ENCODE results near the gene PPM1H. TPM values are rescaled to one million over a fixed set of nuclear protein-coding genes. Genes with fewer than 3 reads are reported as not detected.

PPM1H gene
- total and polyA plus RNA-seq, 10 of the 15 experiments (the other 5 are each of a cell fraction or from before 2014, with no cell fraction given) = 0.11 to 0.83 (median 0.49) TPM

- TF ChIP-seq IRF3 (IDR thresholded peaks at IDR 0.05) = no peak
- no peak for TF ChIP-seq FOS (IDR thresholded peaks at IDR 0.05; ENCODE audit: borderline replicate concordance, extremely low read depth, insufficient read length)
These were observed 313.8 kb downstream of the PPM1H start (continued) for GRCh38 chr12:62621101-62621638.

GRCh38 chr12:62618930-62619329, 316.0 kb downstream of the PPM1H start:
- RAD21 ChIA-PET (ENCODE audit: unreplicated experiment) = interaction anchor here (1.0 to 1.4 kb wide), 2 partner anchors 11 to 37 kb away, joined by 3 to 4 read pairs; no protein-coding TSS in a partner anchor
- DNase-seq (ENCODE audit: low read depth, low spot score) (no peak), ATAC-seq (no peak), FAIRE-seq (no peak)
- Histone ChIP-seq H3K4me1 (ENCODE audit: control insufficient read depth, insufficient read depth, low read length) (no peaks in the 10 kb centered on the region), H3K9me3 (replicated peaks; ENCODE audit: control insufficient read depth, insufficient read depth, low read length) (no peaks in the 10 kb centered on the region), H2AFZ (ENCODE audit: control insufficient read depth, low read depth, low read length) (no peak overlapping the region), H3K27me3 (replicated peaks in 1 of 2; ENCODE audit: control insufficient read depth in 2 of 2, insufficient read depth in 2 of 2, low read length in 1 of 2) (no peaks in the 10 kb centered on the region), H3K4me2 (ENCODE audit: control insufficient read depth, insufficient read depth) (no peak overlapping the region), H3K27ac (ENCODE audit: control insufficient read depth, insufficient read depth) (no peak overlapping the region), H4K20me1 (ENCODE audit: control insufficient read depth, insufficient read depth) (no peaks in the 10 kb centered on the region), H3K79me2 (ENCODE audit: control insufficient read depth, insufficient read depth, low read length) (no peaks in the 10 kb centered on the region), H3K36me3 (ENCODE audit: control insufficient read depth in 2 of 2, insufficient read depth in 2 of 2, low read length in 1 of 2) (no peaks in the 10 kb centered on the region), H3K4me3 (no peak overlapping the region), H3K9ac (ENCODE audit: control insufficient read depth, insufficient read depth, low read length) (no peak overlapping the region)
- SMC1A ChIA-PET (ENCODE audit: uncharacterized antibody, unreplicated experiment) = interaction anchor here (1.0 to 2.1 kb wide), 7 partner anchors 9 to 175 kb away, joined by 3 to 11 read pairs (median 3); no protein-coding TSS in a partner anchor
- POLR2A ChIA-PET = interaction anchor here (1.0 kb wide), 1 partner anchor 17 kb away, joined by 4 read pairs; no protein-coding TSS in a partner anchor
- intact Hi-C loops (cut with micrococcal nuclease; ENCODE audit: unreplicated experiment) (no loop called here), in situ Hi-C loops (cut with MboI) (no loop called here)
- 96% methylated on average over 2 of the region's 2 CpGs for whole genome bisulfite sequencing (ENCODE audit: insufficient coverage, insufficient replicate concordance, low lambda C conversion rate, missing lambda C conversion rate)
- BruUV-seq (replicated peaks) = no TSS peak
- TF ChIP-seq, protein P1, sequence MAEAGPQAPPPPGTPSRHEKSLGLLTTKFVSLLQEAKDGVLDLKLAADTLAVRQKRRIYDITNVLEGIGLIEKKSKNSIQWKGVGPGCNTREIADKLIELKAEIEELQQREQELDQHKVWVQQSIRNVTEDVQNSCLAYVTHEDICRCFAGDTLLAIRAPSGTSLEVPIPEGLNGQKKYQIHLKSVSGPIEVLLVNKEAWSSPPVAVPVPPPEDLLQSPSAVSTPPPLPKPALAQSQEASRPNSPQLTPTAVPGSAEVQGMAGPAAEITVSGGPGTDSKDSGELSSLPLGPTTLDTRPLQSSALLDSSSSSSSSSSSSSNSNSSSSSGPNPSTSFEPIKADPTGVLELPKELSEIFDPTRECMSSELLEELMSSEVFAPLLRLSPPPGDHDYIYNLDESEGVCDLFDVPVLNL (IDR thresholded peaks at IDR 0.05; ENCODE audit: low read depth, low read length) = no peak
- TF ChIP-seq NRF1 (conservative IDR thresholded peaks at IDR 0.05; ENCODE audit: low read depth, low read length) (no peak), SMAD5 (IDR thresholded peaks at IDR 0.05; ENCODE audit: low read depth) (no peak), PRDM15 (CRISPR knock-in tag; IDR thresholded peaks at IDR 0.05) (no peak), SUPT20H (IDR thresholded peaks at IDR 0.05; ENCODE audit: borderline replicate concordance, control insufficient read depth, low read depth, low read length) (no peak), RCOR1 (conservative IDR thresholded peaks at IDR 0.05; ENCODE audit: low read depth, low read length) (no peak)
- TF ChIP-seq, protein P2, sequence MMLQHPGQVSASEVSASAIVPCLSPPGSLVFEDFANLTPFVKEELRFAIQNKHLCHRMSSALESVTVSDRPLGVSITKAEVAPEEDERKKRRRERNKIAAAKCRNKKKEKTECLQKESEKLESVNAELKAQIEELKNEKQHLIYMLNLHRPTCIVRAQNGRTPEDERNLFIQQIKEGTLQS (IDR thresholded peaks at IDR 0.05; ENCODE audit: borderline replicate concordance, extremely low read depth, low read depth, low read length) = no peak
- CTCF ChIA-PET = interaction anchor here (0.6 to 1.1 kb wide), 2 partner anchors 25 to 179 kb away, joined by 3 to 4 read pairs; no protein-coding TSS in a partner anchor

All from GM12878 (cell line).